RWPE1 (cell line): ENCODE data around the gene CLASP1.

Experiments
- CTCF ChIA-PET: fragments of 350-600 bp; sonication (Branson Sonifier 250); formaldehyde crosslinking; extraction: SDS; loops from one replicate; lab custom pipeline; 2021; lab: Yijun Ruan, JAX
- POLR2A ChIA-PET: fragments of 400-600 bp; formaldehyde crosslinking; extraction: SDS; loops from one replicate; lab custom pipeline; 2020; ENCODE audit warnings: antibody characterized with exemption; ENCODE audit not compliant: low non-redundant PET; lab: Yijun Ruan, JAX
- DNase-seq: peaks from one replicate; pipeline ENCODE4 v3.0.0; 2012; ENCODE audit warnings: low spot score
- H3K27ac ChIP-seq: fragments of 450-650 bp; 2 replicates; pipeline ENCODE4 v1.5.1; 2017
- CTCF ChIP-seq: fragments of 450-650 bp; conservative IDR thresholded peaks from 2 replicates; pipeline ENCODE4 v1.5.1; 2017; ENCODE audit warnings: low read depth, mild to moderate bottlenecking

The CLASP1 gene

GRCh38 chr2:121541495-121541894 is 107.8 kb downstream of the CLASP1 start:
- no peak overlapping the region for H3K27ac ChIP-seq
- CTCF ChIA-PET = interaction anchor here (1.0 kb wide), 1 partner anchor 9 kb away, joined by 3 read pairs; no protein-coding TSS in a partner anchor
- POLR2A ChIA-PET = no interaction called here
- DNase-seq = no peak
- no peak for TF ChIP-seq CTCF

DNA sequence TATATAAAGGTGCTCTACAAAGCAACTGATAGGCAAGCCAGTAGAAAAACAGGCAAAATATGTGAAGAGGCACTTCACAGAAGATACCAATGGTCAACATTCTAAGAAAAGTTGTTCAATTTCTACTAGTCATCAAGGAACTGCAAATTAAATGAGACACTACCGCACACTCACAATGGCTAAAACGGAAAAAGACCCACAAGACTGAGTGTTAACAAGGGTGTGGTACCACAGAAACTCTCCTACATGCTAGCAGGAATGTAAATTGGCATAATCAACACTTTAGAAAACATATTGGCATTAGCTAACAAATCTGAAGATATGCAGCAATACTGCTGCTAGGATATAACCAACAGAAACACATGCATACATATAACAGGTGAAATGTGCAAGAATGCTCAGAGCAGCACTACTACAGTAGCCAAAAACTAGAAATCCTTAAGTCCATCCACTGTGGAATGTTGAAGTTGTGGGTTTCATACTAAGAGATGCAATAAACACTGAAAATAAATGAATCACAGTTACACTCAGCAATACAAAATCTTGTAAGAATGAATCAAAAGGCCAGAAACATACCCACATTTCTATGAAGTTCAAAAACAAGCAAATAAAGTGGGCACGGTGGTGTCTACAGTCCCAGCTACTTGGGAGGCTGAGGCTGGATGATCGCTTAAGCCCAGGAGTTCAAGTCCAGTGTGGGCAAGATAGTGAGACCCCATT is 109.4 kb downstream of the CLASP1 start:
- no peak overlapping the region for H3K27ac ChIP-seq
- DNase-seq = no peak
- POLR2A ChIA-PET = no interaction called here
- CTCF ChIA-PET = no interaction called here
- TF ChIP-seq CTCF = no peak

DNA sequence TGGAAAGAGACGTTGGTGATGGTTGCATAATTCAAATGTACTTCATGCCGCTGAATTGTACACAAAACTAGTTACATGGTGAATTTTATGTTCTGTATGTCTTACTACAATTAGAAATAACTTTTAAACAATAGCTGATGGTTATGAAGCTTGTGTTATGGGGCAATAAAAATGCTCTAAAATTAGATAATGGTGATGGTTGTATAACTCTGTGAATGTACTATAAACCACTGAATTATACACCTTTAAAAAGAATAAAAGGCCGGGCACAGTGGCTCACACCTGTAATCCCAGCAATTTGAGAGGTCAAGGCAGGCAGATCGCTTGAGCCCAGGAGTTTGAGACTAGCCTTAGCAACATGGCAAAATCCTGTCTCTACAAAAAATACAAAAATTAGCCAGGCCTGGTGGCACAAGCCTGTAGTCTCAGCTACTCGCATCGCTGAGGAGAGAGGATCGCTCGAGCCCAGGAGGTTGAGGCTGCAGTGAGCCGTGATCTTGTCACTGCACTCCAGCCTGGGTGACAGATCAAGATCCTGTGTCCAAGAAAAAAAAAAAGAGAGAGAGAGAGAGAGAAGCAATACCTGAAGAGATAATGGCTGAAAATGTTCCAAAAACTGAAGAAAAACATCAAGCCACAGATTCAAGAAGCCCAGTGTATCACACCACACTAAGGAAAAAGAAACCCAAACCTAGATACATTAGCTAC is 112.3 kb downstream of the CLASP1 start:
- H3K27ac ChIP-seq = no peak overlapping the region
- ChIA-PET CTCF (no interaction called here), POLR2A (no interaction called here)
- TF ChIP-seq CTCF = no peak
- DNase-seq = no peak

GRCh38 chr2:121536347-121536746 is 112.9 kb downstream of the CLASP1 start:
- no peak for DNase-seq
- no peak for TF ChIP-seq CTCF
- POLR2A ChIA-PET = no interaction called here
- H3K27ac ChIP-seq = no peak overlapping the region
- CTCF ChIA-PET = no interaction called here

GRCh38 chr2:121534007-121534406 is 115.3 kb downstream of the CLASP1 start:
- no peak for TF ChIP-seq CTCF
- no peak overlapping the region for H3K27ac ChIP-seq
- DNase-seq = no peak
- CTCF ChIA-PET = no interaction called here
- POLR2A ChIA-PET = no interaction called here

DNA sequence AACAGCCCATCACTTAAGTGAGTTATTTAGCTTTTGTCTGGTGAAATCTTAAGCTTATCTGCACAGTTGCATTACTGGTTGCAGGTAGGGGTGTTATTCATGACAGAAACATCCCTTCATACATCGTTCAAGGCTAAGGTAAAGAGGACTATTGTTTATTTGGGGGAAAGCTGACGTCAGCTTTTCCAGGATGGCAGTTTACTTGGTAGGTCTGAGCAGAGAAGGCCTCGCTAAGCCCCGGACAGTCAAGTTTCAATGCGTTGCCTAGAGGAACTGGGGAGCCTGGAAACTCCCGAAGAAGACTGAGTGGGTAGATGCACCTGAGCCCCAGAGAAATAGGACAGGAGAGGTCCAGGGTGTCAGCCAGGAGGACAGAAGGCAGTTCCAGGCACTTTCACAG is 116.4 kb downstream of the CLASP1 start:
- ChIA-PET POLR2A (interaction anchor here (1.2 kb wide), 1 partner anchor 115 kb away, joined by 4 read pairs; no protein-coding TSS in a partner anchor), CTCF (no interaction called here)
- H3K27ac ChIP-seq = no peak overlapping the region; the same call in 1 of the 2 replicates
- peak; percentile 46 for DNase-seq
- TF ChIP-seq CTCF = no peak
